MM.1S (cell line): ENCODE results near the gene TRNT1.

Experiments used
- CTCF ChIP-seq: fragments of 300-600 bp; sonication (generic); IDR thresholded peaks from 2 replicates; pipeline ENCODE4 v1.5.1; 2016; ENCODE audit warnings: antibody characterized with exemption, low read length, mixed read lengths
- EZH2 ChIP-seq: fragments of 300-600 bp; sonication (generic); optimal IDR thresholded peaks from 2 replicates; pipeline ENCODE3; 2017; ENCODE audit warnings: low read depth, mild to moderate bottlenecking, antibody characterized with exemption, low read length, mixed read lengths
- EZH2phosphoT487 ChIP-seq: fragments of 300-600 bp; sonication (generic); IDR thresholded peaks from 2 replicates; pipeline ENCODE4 v1.6.1; 2018; ENCODE audit warnings: antibody characterized with exemption, low read length

GRCh38 chr3:3110299-3110630 lies 16.5 kb upstream of the TRNT1 start, which contains the start of gene IL5RA:
- TF ChIP-seq CTCF (no peak), EZH2 (no peak), EZH2phosphoT487 (no peak)
